GM19043 (cell line): ENCODE measurements around the gene MUC5AC.

Experiments used
- ATAC-seq: cut with Tn5 transposase; IDR thresholded peaks from one replicate; pipeline ENCODE4 v1.9.1; 2021; ENCODE audit warnings: low read depth; ENCODE audit not compliant: unreplicated experiment

MUC5AC gene

DNA sequence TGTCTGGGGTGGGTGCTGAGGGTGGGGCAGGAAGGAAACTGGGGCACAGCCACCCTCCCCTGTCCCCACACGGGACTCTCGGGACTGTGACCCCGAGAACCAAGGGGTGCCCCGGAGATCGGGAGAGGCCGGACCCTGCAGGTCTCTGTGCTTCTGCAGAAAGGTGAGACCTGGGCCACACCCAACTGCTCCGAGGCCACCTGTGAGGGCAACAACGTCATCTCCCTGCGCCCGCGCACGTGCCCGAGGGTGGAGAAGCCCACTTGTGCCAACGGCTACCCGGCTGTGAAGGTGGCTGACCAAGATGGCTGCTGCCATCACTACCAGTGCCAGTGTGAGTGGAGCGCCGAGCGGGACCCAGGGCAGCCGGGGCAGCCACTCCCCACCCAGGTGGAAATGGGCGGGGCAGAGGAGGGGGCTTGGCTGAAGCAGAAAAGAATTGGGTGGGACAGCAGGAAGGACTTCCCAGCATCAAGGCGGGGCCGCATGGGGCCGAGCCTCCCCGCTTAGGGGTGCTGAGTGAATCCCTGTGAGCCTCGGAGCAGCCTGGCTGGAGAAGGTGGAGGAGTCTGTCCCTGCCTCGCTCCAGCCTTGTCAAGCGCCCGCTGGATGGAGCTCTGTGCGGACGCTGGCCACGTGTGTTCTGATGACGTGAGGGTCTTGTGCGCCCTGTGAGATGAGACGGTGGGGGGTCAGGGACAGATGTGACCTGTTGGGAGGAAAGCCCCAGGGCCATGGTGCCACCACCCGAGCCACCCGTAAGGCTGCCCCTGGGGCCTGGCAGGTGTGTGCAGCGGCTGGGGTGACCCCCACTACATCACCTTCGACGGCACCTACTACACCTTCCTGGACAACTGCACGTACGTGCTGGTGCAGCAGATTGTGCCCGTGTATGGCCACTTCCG lies 35.8 kb downstream of the MUC5AC start:
- ATAC-seq: no peak

- ATAC-seq: no peak
Observed at GRCh38 chr11:1194231-1194976, 36.7 kb downstream of the MUC5AC start.

DNA sequence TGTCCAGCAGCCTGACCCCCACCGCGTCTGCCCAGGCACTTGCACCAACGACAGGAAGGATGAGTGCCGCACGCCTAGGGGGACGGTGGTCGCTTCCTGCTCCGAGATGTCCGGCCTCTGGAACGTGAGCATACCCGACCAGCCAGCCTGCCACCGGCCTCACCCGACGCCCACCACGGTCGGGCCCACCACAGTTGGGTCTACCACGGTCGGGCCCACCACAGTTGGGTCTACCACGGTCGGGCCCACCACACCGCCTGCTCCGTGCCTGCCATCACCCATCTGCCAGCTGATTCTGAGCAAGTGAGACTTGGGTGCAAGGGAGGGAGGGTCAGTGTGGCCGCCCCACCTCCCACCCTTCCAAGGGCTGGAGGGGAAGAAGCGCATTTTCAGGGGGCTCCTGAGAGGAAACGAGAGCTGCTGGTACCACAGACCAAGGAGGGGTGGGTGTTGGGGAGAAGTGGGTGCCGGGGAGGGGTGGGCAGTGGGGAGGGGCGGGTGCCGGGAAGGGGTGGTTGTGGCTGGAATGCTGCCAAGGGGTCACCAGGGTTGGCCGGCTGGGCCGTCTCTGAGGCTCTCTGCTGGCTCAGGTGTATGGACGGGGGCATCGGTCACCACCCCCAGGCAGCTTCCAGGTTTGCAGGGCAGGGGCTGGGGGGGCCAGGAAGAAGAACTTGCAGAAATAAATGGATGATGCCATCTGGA lies 37.4 kb downstream of the MUC5AC start:
- no peak for ATAC-seq

DNA sequence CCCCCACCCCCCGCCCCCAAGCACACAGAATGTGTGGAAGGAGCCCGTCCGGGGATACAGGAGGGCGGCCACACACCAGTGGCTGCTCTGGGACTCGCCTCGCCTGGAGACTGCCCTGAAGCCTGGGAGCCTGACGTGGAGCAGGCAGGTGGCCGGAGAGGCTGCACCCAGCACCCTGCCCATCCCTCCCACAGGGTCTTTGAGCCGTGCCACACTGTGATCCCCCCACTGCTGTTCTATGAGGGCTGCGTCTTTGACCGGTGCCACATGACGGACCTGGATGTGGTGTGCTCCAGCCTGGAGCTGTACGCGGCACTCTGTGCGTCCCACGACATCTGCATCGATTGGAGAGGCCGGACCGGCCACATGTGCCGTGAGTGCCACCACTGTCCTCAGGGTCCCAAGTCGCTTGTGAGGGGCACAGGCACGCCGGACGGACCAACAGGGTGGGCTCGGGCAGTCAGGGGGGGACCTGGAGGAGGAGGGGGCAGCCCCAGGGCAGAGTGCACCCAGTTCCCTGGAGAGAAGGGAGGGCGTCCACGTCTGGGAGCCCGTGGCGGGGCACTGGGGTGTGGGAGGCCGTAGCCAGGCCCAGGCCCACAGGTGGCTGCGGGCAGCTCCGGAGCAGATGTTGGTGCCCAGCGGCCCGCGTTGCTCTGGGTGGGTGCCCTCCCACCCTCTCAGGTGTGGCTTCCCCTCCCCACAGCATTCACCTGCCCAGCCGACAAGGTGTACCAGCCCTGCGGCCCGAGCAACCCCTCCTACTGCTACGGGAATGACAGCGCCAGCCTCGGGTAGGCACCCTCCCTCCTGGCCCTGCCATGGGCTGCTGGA lies 38.1 kb downstream of the MUC5AC start:
- ATAC-seq: no peak

GRCh38 chr11:1196516-1197391 lies 39.0 kb downstream of the MUC5AC start:
- ATAC-seq: no peak

- no peak for ATAC-seq
Observed at GRCh38 chr11:1197431-1197885, 39.7 kb downstream of the MUC5AC start.

DNA sequence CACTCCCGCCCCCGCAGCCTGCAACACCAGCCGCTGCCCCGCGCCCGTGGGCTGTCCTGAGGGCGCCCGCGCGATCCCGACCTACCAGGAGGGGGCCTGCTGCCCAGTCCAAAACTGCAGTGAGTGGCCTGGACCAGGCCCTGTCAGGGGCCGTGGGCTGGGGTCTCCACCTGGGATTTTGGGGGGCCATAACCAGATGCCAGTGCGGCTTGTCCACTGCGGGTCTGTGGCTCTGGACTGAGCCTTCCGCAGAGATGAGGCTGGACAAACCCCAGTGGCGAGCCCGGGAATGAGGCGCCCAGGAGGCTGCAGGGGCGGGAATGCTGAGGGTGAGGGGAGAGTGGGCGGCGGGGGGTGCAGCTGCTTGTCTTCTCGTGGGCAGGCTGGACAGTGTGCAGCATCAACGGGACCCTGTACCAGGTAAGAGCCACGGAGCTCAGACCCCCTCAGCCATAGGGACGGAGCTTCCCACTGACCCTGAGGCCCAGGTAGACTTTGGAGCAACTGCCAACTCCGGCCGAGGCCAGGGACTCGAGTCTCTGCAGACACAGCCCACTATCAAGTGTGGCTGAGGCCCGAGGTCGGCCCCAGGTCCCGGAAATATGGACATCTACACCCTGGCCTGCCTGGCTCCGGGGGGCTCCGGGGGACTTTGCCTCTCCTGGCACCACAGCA lies 40.3 kb downstream of the MUC5AC start:
- no peak for ATAC-seq

DNA sequence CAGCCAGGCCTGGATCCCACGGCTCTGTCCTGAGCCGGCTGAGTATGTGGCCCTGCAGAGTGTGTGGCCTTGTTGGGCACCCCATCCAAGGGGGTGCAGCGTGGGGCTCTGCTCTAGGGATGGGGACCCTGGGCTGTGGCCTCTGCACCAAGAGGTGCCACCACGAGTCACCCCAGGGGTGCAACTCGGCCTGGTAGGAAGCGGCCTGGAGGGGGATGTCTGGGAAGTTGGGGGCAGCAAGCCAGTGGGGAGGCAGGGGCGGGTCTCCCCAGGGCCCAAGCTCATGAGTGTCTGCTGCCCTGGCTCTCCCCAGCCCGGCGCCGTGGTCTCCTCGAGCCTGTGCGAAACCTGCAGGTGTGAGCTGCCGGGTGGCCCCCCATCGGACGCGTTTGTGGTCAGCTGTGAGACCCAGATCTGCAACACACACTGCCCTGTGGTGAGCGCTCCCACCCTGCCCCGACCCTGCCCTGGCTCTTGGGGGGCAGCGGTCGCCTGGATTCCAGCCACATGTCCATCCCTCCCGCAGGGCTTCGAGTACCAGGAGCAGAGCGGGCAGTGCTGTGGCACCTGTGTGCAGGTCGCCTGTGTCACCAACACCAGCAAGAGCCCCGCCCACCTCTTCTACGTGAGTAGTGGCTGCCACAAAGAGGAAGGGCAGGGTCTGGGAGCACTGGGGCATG lies 40.9 kb downstream of the MUC5AC start:
- ATAC-seq: no peak

DNA sequence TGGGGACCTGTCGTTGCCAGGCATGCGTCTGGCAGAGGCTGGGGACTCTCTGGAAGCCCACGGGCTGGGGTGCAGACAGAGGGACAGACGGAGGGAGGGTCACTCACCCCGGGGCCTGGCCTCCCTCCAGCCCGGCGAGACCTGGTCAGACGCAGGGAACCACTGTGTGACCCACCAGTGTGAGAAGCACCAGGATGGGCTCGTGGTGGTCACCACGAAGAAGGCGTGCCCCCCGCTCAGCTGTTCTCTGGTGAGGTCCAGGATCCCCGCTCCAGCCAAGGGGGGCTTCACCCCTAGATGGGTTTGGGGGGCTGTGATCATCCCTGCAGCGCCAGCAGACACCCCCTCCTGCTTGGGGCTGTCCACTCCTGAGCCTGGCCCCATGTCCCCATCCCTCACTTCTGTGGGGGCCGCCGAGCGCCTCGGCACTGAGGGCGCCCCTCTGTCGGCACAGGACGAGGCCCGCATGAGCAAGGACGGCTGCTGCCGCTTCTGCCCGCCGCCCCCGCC lies 41.5 kb downstream of the MUC5AC start:
- no peak for ATAC-seq

- ATAC-seq: no peak
Observed at GRCh38 chr11:1199751-1200610, 42.2 kb downstream of the MUC5AC start.

DNA sequence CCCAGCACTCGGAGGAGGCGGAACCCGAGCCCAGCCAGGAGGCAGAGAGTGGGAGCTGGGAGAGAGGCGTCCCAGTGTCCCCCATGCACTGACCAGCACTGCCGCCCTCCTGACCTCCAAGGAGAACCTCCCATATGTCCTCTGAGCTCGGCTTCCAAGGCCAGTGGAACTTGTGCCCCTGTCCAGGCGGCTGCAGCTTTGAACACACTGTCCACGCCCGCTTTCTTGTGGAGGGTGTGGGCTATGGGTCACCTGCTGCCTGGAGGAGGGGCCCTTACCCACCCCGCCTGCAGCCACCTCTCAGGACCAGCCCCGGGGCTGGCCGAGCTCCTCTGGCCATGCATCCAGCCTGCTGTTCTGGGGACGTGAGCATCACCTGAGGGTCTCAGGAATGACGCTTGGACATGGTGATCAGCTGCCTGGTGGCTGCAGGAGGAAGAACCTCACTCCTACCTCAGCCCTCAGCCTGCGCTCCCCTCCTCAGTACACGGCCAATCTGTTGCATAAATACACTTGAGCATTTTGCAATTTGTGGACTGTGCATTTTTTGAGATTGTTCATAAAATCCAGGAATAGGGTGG lies 42.9 kb downstream of the MUC5AC start:
- no peak for ATAC-seq

GRCh38 chr11:1201395-1202153 lies 43.8 kb downstream of the MUC5AC start:
- ATAC-seq: no peak

DNA sequence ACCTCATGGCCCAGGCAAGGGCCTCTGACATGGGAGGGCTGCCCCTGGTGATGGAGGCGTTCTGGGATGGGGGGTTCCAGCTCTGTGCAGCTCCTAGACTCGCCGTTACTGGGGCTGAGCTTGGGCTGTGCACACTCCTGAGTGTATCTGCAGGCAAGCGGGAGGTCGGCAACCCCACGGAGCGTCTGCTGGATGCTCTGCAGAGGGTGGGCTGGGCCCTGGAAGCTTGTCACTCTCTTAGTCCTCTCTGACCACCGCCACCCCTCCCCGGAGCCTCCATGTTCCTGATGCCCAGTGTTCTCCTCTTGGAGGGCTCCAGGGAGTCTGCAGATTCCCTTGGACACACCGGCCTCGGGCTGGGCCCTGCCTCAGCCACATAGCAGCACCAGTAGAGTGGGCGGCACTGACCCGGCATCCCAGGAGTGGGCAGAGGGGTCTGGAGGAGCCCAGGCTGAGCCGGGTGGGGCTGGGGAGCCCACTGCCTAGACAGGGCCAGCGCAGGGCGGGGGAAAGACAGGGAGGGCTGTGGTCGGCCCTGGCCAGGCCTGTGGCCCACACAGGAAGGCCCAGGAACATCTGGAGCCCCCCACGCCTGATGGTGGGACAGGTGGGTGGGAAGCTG lies 44.5 kb downstream of the MUC5AC start:
- ATAC-seq: no peak

GRCh38 chr11:1202776-1203504 lies 45.2 kb downstream of the MUC5AC start:
- no peak for ATAC-seq
